WTC11 (cell line): ENCODE data around the gene ANO7. TPM values are rescaled to one million over a fixed set of nuclear protein-coding genes. Genes with fewer than 3 reads are reported as not detected.

Source experiments
- ATAC-seq: fragments of 200-7000 bp; cut with Tn5 transposase; 2 replicates; pipeline ENCODE4 v1.10.0; 2021; ENCODE audit warnings: mild to moderate bottlenecking, moderate library complexity
- CTCF ChIA-PET: fragments of 300-600 bp; sonication (Branson Sonifier 250); formaldehyde crosslinking; loops from one replicate; lab custom pipeline; 2021; ENCODE audit warnings: antibody characterized with exemption; lab: Charles Lee
- POLR2A ChIA-PET: fragments of 350-600 bp; sonication (Branson Sonifier 250); formaldehyde crosslinking; loops from one replicate; lab custom pipeline; 2021; ENCODE audit warnings: antibody characterized with exemption; lab: Charles Lee
- DNase-seq: peaks from one replicate; pipeline ENCODE4 v3.0.0; 2021; ENCODE audit warnings: low spot score
- H3K27ac Mint-ChIP-seq: 2 replicates; pipeline ENCODE4 v1.8.0; 2021; ENCODE audit warnings: mixed read lengths
- H3K27me3 Mint-ChIP-seq: 2 replicates; pipeline ENCODE4 v1.8.0; 2021; ENCODE audit warnings: low read depth, mild to moderate bottlenecking, moderate library complexity, mixed read lengths
- H3K36me3 Mint-ChIP-seq: 2 replicates; pipeline ENCODE4 v1.8.0; 2021; ENCODE audit warnings: mixed read lengths
- H3K4me1 Mint-ChIP-seq: 2 replicates; pipeline ENCODE4 v1.8.0; 2022; ENCODE audit warnings: mixed read lengths
- H3K4me3 Mint-ChIP-seq: 2 replicates; pipeline ENCODE4 v1.8.0; 2021; ENCODE audit warnings: mild to moderate bottlenecking, moderate library complexity, mixed read lengths
- H3K9me3 Mint-ChIP-seq: 2 replicates; pipeline ENCODE4 v1.8.0; 2021; ENCODE audit warnings: mixed read lengths
- E2F1 ChIP-seq: sonication (generic); formaldehyde crosslinking; IDR thresholded peaks from 2 replicates; pipeline ENCODE4 v1.8.0; 2022; ENCODE audit warnings: mild to moderate bottlenecking, missing genetic modification reagents
- E2F4 ChIP-seq: sonication (generic); formaldehyde crosslinking; IDR thresholded peaks from 2 replicates; pipeline ENCODE4 v1.8.1; 2022; ENCODE audit warnings: low read depth, mild to moderate bottlenecking, moderate library complexity, missing genetic modification reagents, borderline replicate concordance
- EMX1 ChIP-seq: fragments of 250-450 bp; sonication (Bioruptor Pico); IDR thresholded peaks from 2 replicates; pipeline ENCODE4 v1.8.0; 2021; ENCODE audit warnings: mild to moderate bottlenecking
- ESRRA ChIP-seq: sonication (generic); formaldehyde crosslinking; IDR thresholded peaks from 2 replicates; pipeline ENCODE4 v1.8.1; 2022; ENCODE audit warnings: mild to moderate bottlenecking, missing genetic modification reagents, borderline replicate concordance
- GTF2I ChIP-seq: fragments of 250-450 bp; sonication (Bioruptor Pico); conservative IDR thresholded peaks from 2 replicates; pipeline ENCODE4 v1.4.0; 2021; ENCODE audit warnings: mild to moderate bottlenecking
- HMGA2 ChIP-seq: fragments of 250-450 bp; sonication (Bioruptor Pico); IDR thresholded peaks from 2 replicates; pipeline ENCODE4 v1.4.0; 2021; ENCODE audit warnings: mild to moderate bottlenecking, moderate library complexity
- MXD4 ChIP-seq: fragments of 250-450 bp; sonication (Bioruptor Pico); IDR thresholded peaks from 2 replicates; pipeline ENCODE4 v1.8.0; 2021; ENCODE audit warnings: mild to moderate bottlenecking, moderate library complexity, borderline replicate concordance
- MYBL2 ChIP-seq: sonication (generic); formaldehyde crosslinking; IDR thresholded peaks from 2 replicates; pipeline ENCODE4 v1.8.1; 2023; ENCODE audit warnings: mild to moderate bottlenecking, moderate library complexity, missing genetic modification reagents
- NFE2L1 ChIP-seq: sonication (generic); formaldehyde crosslinking; IDR thresholded peaks from 2 replicates; pipeline ENCODE4 v1.8.1; 2023; ENCODE audit warnings: missing genetic modification reagents
- NR3C1 ChIP-seq: sonication (generic); formaldehyde crosslinking; conservative IDR thresholded peaks from 2 replicates; pipeline ENCODE4 v1.8.1; 2023; ENCODE audit warnings: low read depth, mild to moderate bottlenecking, missing genetic modification reagents
- SMAD3 ChIP-seq: sonication (generic); formaldehyde crosslinking; IDR thresholded peaks from 2 replicates; pipeline ENCODE4 v1.8.0; 2022; ENCODE audit warnings: missing genetic modification reagents, mild to moderate bottlenecking, borderline replicate concordance
- SMAD4 ChIP-seq: sonication (generic); formaldehyde crosslinking; IDR thresholded peaks from 2 replicates; pipeline ENCODE4 v1.8.0; 2022; ENCODE audit warnings: mild to moderate bottlenecking, missing genetic modification reagents
- ZBTB21 ChIP-seq: sonication (generic); formaldehyde crosslinking; IDR thresholded peaks from 2 replicates; pipeline ENCODE4 v1.8.1; 2023; ENCODE audit warnings: mild to moderate bottlenecking, missing genetic modification reagents, borderline replicate concordance
- ZNF121 ChIP-seq: sonication (generic); formaldehyde crosslinking; IDR thresholded peaks from 2 replicates; pipeline ENCODE4 v1.8.0; 2023; ENCODE audit warnings: missing genetic modification reagents
- ZNF138 ChIP-seq: sonication (generic); formaldehyde crosslinking; conservative IDR thresholded peaks from 2 replicates; pipeline ENCODE4 v1.8.1; 2022; ENCODE audit warnings: mild to moderate bottlenecking, moderate library complexity, missing genetic modification reagents
- ZNF317 ChIP-seq: sonication (generic); formaldehyde crosslinking; IDR thresholded peaks from 2 replicates; pipeline ENCODE4 v1.8.1; 2023; ENCODE audit warnings: low read depth, mild to moderate bottlenecking, moderate library complexity, missing genetic modification reagents, borderline replicate concordance
- ZNF416 ChIP-seq: fragments of 250-450 bp; sonication (Bioruptor Pico); IDR thresholded peaks from 2 replicates; pipeline ENCODE4 v1.9.0; 2021; ENCODE audit warnings: mild to moderate bottlenecking, inconsistent platforms
- ZNF423 ChIP-seq: fragments of 250-450 bp; sonication (Bioruptor Pico); IDR thresholded peaks from 2 replicates; pipeline ENCODE4 v2.1.2; 2022; ENCODE audit warnings: mild to moderate bottlenecking, moderate library complexity
- total RNA-seq: library from RNA; stranded (reverse); gene quantifications from 3 replicates; pipeline ENCODE4 v1.2.3, GENCODE V29; 2021
- TF ChIP-seq, protein P1 (sequence below): sonication (generic); formaldehyde crosslinking; IDR thresholded peaks from 2 replicates; pipeline ENCODE4 v1.8.0; 2022; ENCODE audit warnings: mild to moderate bottlenecking, missing genetic modification reagents
- TF ChIP-seq, protein P2 (sequence below): sonication (generic); formaldehyde crosslinking; IDR thresholded peaks from 2 replicates; pipeline ENCODE4 v1.8.1; 2022; ENCODE audit warnings: missing genetic modification reagents, borderline replicate concordance
- TF ChIP-seq, protein P3 (sequence below): sonication (generic); formaldehyde crosslinking; IDR thresholded peaks from 2 replicates; pipeline ENCODE4 v1.8.0; 2022; ENCODE audit warnings: mild to moderate bottlenecking, missing genetic modification reagents
- TF ChIP-seq, protein P4 (sequence below): fragments of 250-450 bp; sonication (Bioruptor Pico); IDR thresholded peaks from 2 replicates; pipeline ENCODE4 v1.9.0; 2021; ENCODE audit warnings: moderate library complexity, mild to moderate bottlenecking, inconsistent platforms, borderline replicate concordance
- TF ChIP-seq, protein P5 (sequence below): fragments of 250-450 bp; sonication (Bioruptor Pico); IDR thresholded peaks from 2 replicates; pipeline ENCODE4 v2.1.2; 2022; ENCODE audit warnings: mild to moderate bottlenecking, moderate library complexity
- TF ChIP-seq, protein P6 (sequence below): fragments of 250-450 bp; sonication (Bioruptor Pico); IDR thresholded peaks from 2 replicates; pipeline ENCODE4 v1.9.0; 2021; ENCODE audit warnings: mild to moderate bottlenecking

Gene ANO7
- total RNA-seq, 1 experiment from 2014 or later, result 8.0 TPM

- TF ChIP-seq MXD4 (CRISPR knock-in tag) (no peak), ZNF423 (CRISPR knock-in tag) (no peak), ZNF138 (CRISPR knock-in tag) (no peak), HMGA2 (CRISPR knock-in tag) (no peak), NR3C1 (no peak), E2F1 (CRISPR knock-in tag) (no peak), SMAD3 (CRISPR knock-in tag) (no peak), ZNF121 (no peak)
- TF ChIP-seq, protein P1, sequence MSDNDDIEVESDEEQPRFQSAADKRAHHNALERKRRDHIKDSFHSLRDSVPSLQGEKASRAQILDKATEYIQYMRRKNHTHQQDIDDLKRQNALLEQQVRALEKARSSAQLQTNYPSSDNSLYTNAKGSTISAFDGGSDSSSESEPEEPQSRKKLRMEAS (CRISPR knock-in tag), result no peak
- TF ChIP-seq, protein P2, sequence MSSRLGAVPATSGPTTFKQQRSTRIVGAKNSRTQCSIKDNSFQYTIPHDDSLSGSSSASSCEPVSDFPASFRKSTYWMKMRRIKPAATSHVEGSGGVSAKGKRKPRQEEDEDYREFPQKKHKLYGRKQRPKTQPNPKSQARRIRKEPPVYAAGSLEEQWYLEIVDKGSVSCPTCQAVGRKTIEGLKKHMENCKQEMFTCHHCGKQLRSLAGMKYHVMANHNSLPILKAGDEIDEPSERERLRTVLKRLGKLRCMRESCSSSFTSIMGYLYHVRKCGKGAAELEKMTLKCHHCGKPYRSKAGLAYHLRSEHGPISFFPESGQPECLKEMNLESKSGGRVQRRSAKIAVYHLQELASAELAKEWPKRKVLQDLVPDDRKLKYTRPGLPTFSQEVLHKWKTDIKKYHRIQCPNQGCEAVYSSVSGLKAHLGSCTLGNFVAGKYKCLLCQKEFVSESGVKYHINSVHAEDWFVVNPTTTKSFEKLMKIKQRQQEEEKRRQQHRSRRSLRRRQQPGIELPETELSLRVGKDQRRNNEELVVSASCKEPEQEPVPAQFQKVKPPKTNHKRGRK (CRISPR knock-in tag), result no peak
Measured at GRCh38 chr2:241187101-241187917, 1.2 kb upstream of the ANO7 start.

GRCh38 chr2:241187918-241188234, 601 bp upstream of the ANO7 start:
- DNase-seq (no peak), ATAC-seq (no peak)
- Mint-ChIP-seq H3K4me1 (peaks cover 10% of the 10 kb centered on the region), H3K27me3 (no peaks in the 10 kb centered on the region), H3K27ac (no peak overlapping the region), H3K4me3 (no peak overlapping the region), H3K36me3 (no peaks in the 10 kb centered on the region), H3K9me3 (no peaks in the 10 kb centered on the region)
- no peak for TF ChIP-seq ZNF416
- TF ChIP-seq, protein P3, sequence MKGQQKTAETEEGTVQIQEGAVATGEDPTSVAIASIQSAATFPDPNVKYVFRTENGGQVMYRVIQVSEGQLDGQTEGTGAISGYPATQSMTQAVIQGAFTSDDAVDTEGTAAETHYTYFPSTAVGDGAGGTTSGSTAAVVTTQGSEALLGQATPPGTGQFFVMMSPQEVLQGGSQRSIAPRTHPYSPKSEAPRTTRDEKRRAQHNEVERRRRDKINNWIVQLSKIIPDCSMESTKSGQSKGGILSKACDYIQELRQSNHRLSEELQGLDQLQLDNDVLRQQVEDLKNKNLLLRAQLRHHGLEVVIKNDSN (CRISPR knock-in tag), result no peak
- TF ChIP-seq ZBTB21 (CRISPR knock-in tag), result no peak
- no peak for TF ChIP-seq MYBL2 (CRISPR knock-in tag)
- TF ChIP-seq GTF2I (CRISPR knock-in tag), result no peak
- TF ChIP-seq E2F4 (CRISPR knock-in tag), result no peak
- TF ChIP-seq, protein P4, sequence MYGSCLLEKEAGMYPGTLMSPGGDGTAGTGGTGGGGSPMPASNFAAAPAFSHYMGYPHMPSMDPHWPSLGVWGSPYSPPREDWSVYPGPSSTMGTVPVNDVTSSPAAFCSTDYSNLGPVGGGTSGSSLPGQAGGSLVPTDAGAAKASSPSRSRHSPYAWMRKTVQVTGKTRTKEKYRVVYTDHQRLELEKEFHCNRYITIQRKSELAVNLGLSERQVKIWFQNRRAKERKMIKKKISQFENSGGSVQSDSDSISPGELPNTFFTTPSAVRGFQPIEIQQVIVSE (CRISPR knock-in tag), result no peak
- TF ChIP-seq EMX1 (CRISPR knock-in tag), result no peak
- TF ChIP-seq ZNF317 (CRISPR knock-in tag), result no peak
- TF ChIP-seq, protein P5, sequence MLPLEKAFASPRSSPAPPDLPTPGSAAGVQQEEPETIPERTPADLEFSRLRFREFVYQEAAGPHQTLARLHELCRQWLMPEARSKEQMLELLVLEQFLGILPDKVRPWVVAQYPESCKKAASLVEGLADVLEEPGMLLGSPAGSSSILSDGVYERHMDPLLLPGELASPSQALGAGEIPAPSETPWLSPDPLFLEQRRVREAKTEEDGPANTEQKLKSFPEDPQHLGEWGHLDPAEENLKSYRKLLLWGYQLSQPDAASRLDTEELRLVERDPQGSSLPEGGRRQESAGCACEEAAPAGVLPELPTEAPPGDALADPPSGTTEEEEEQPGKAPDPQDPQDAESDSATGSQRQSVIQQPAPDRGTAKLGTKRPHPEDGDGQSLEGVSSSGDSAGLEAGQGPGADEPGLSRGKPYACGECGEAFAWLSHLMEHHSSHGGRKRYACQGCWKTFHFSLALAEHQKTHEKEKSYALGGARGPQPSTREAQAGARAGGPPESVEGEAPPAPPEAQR (CRISPR knock-in tag), result no peak
- TF ChIP-seq NFE2L1 (CRISPR knock-in tag), result no peak
- TF ChIP-seq ESRRA (CRISPR knock-in tag), result no peak
- TF ChIP-seq, protein P6, sequence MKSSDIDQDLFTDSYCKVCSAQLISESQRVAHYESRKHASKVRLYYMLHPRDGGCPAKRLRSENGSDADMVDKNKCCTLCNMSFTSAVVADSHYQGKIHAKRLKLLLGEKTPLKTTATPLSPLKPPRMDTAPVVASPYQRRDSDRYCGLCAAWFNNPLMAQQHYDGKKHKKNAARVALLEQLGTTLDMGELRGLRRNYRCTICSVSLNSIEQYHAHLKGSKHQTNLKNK (CRISPR knock-in tag), result no peak
- TF ChIP-seq SMAD4 (CRISPR knock-in tag), result no peak
- CTCF ChIA-PET, result interaction anchor here (1.4 to 1.5 kb wide), 2 partner anchors 273 to 347 kb away, joined by 3 read pairs; no protein-coding TSS in a partner anchor
- POLR2A ChIA-PET, result interaction anchor here (1.0 kb wide), 1 partner anchor 31 kb away, joined by 3 read pairs; no protein-coding TSS in a partner anchor

More at GRCh38 chr2:241187101-241187917, 1.2 kb upstream of the ANO7 start:
- Mint-ChIP-seq H3K9me3 (no peaks in the 10 kb centered on the region), H3K27ac (no peak overlapping the region), H3K36me3 (no peaks in the 10 kb centered on the region), H3K27me3 (no peaks in the 10 kb centered on the region), H3K4me1 (peaks cover 10% of the 10 kb centered on the region), H3K4me3 (no peak overlapping the region)
- ATAC-seq, result no peak
- POLR2A ChIA-PET, result no interaction called here
- CTCF ChIA-PET, result interaction anchor here (1.4 to 1.5 kb wide), 2 partner anchors 273 to 347 kb away, joined by 3 read pairs; no protein-coding TSS in a partner anchor
- DNase-seq, result no peak
